Ascending aorta (tissue), 2 donors: ENCODE data around the gene FILIP1L. TPM values are rescaled to one million over a fixed set of nuclear protein-coding genes. Genes with fewer than 3 reads are reported as not detected.

ENCODE experiments used
- DNase-seq, 2 donors: peaks; one replicate each; pipeline ENCODE4 v3.0.0-alpha.2; 2019; ENCODE audit warnings: low spot score in 2 of 2
- H3K27ac ChIP-seq, 2 donors: fragments of 200-600 bp; sonication (generic); one replicate each; pipeline ENCODE4 v1.5.1; 2016 to 2017; ENCODE audit warnings: mild to moderate bottlenecking in 1 of 2
- H3K27me3 ChIP-seq: fragments of 200-600 bp; sonication (generic); one replicate; pipeline ENCODE4 v1.5.1; 2017
- H3K36me3 ChIP-seq, 2 donors: fragments of 200-600 bp; sonication (generic); one replicate each; pipeline ENCODE4 v1.5.1; 2016
- H3K4me1 ChIP-seq, 2 donors: fragments of 200-600 bp; sonication (generic); one replicate each; pipeline ENCODE4 v1.5.1; 2016 to 2017; ENCODE audit warnings: mild to moderate bottlenecking in 1 of 2
- H3K4me3 ChIP-seq, 2 donors: fragments of 200-600 bp; sonication (generic); one replicate each; pipeline ENCODE4 v1.5.1; 2016 to 2017; ENCODE audit warnings: mild to moderate bottlenecking in 1 of 2
- H3K9me3 ChIP-seq, 2 donors: fragments of 200-600 bp; sonication (generic); one replicate each; pipeline ENCODE4 v1.5.1; 2016
- CTCF ChIP-seq, 3 experiments: fragments of 200-600 bp in 2 of 3; fragments of 450-650 bp in 1 of 3; sonication (generic) in 2 of 3; IDR thresholded peaks; one replicate each; pipeline ENCODE4 v1.5.1; 2016 to 2019; ENCODE audit warnings: antibody characterized with exemption in 3 of 3, mild to moderate bottlenecking in 1 of 3, moderate library complexity in 1 of 3
- intact Hi-C: fragments of 100-400 bp; cut with DNase I; formaldehyde crosslinking; loops from one replicate; pipeline ENCODE4 v1.15.1; 2023
- total RNA-seq: library from RNA; depleted of rRNA; stranded (reverse); fragments of >200 nt; gene quantifications from one replicate; pipeline ENCODE4 v1.1.0, GENCODE V29; 2016

The FILIP1L gene
- total RNA-seq, 1 donor from 2014 or later, result 106 TPM

GRCh38 chr3:100104817-100105413, 9.4 kb downstream of the FILIP1L start:
- H3K27ac ChIP-seq, result peak overlapping the region; percentile 66 to 70
- H3K4me3 ChIP-seq, result no peak overlapping the region
- H3K27me3 ChIP-seq, result no peaks in the 10 kb centered on the region
- no peak for DNase-seq
- H3K9me3 ChIP-seq, result no peaks in the 10 kb centered on the region
- peaks cover 5 to 65% of the 10 kb centered on the region in 2 donors for H3K4me1 ChIP-seq
- no peaks in the 10 kb centered on the region for H3K36me3 ChIP-seq
- intact Hi-C loops, result no loop called here
- no peak for TF ChIP-seq CTCF (IDR thresholded peaks at IDR 0.05)

- Histone ChIP-seq H3K27me3 (no peaks in the 10 kb centered on the region), H3K27ac (peak overlapping the region; percentile 66 to 70), H3K36me3 (no peaks in the 10 kb centered on the region), H3K4me3 (no peak overlapping the region), H3K4me1 (peaks cover 4 to 64% of the 10 kb centered on the region in 2 donors), H3K9me3 (no peaks in the 10 kb centered on the region)
- intact Hi-C loops, result no loop called here
- DNase-seq, result no peak
- TF ChIP-seq CTCF (IDR thresholded peaks at IDR 0.05), result no peak
Observed at GRCh38 chr3:100104442-100104798, 9.9 kb downstream of the FILIP1L start.

- H3K9me3 ChIP-seq, result no peaks in the 10 kb centered on the region
- TF ChIP-seq CTCF (IDR thresholded peaks at IDR 0.05), result no peak
- intact Hi-C loops, result no loop called here
- DNase-seq, result no peak
- peak overlapping the region; percentile 66 to 70 for H3K27ac ChIP-seq
- no peaks in the 10 kb centered on the region for H3K27me3 ChIP-seq
- peaks cover 9 to 64% of the 10 kb centered on the region in 2 donors for H3K4me1 ChIP-seq
- no peaks in the 10 kb centered on the region for H3K36me3 ChIP-seq
- H3K4me3 ChIP-seq, result no peak overlapping the region
Observed at GRCh38 chr3:100103558-100104441, 10.5 kb downstream of the FILIP1L start.

- intact Hi-C loops, result no loop called here
- no peak for DNase-seq
- no peaks in the 10 kb centered on the region for H3K36me3 ChIP-seq
- no peaks in the 10 kb centered on the region for H3K9me3 ChIP-seq
- H3K27ac ChIP-seq, result peak overlapping the region; percentile 66 to 70
- H3K4me1 ChIP-seq, result peaks cover 10 to 65% of the 10 kb centered on the region in 2 donors
- no peak for TF ChIP-seq CTCF (IDR thresholded peaks at IDR 0.05)
- no peak overlapping the region for H3K4me3 ChIP-seq
- no peaks in the 10 kb centered on the region for H3K27me3 ChIP-seq
Observed at GRCh38 chr3:100102757-100103156, 11.5 kb downstream of the FILIP1L start.

- Histone ChIP-seq H3K36me3 (no peaks in the 10 kb centered on the region), H3K4me1 (peaks cover 6 to 52% of the 10 kb centered on the region in 2 donors), H3K27ac (peak overlapping the region; percentile 33 to 72), H3K4me3 (no peak overlapping the region), H3K9me3 (no peaks in the 10 kb centered on the region), H3K27me3 (no peaks in the 10 kb centered on the region)
- DNase-seq, result no peak
- intact Hi-C loops, result no loop called here
- TF ChIP-seq CTCF (IDR thresholded peaks at IDR 0.05), result no peak
Observed at GRCh38 chr3:100100425-100100824, 13.9 kb downstream of the FILIP1L start.
